ENCODE results near the gene NEUROG2.

GRCh38 chr4:112523764-112524505 is 8.0 kb upstream of the NEUROG2 start:
- TF ChIP-seq, protein P1, sequence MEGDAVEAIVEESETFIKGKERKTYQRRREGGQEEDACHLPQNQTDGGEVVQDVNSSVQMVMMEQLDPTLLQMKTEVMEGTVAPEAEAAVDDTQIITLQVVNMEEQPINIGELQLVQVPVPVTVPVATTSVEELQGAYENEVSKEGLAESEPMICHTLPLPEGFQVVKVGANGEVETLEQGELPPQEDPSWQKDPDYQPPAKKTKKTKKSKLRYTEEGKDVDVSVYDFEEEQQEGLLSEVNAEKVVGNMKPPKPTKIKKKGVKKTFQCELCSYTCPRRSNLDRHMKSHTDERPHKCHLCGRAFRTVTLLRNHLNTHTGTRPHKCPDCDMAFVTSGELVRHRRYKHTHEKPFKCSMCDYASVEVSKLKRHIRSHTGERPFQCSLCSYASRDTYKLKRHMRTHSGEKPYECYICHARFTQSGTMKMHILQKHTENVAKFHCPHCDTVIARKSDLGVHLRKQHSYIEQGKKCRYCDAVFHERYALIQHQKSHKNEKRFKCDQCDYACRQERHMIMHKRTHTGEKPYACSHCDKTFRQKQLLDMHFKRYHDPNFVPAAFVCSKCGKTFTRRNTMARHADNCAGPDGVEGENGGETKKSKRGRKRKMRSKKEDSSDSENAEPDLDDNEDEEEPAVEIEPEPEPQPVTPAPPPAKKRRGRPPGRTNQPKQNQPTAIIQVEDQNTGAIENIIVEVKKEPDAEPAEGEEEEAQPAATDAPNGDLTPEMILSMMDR (IDR thresholded peaks at IDR 0.05): peak; percentile 41 to 65 (median 55)
- TF ChIP-seq POLR2AphosphoS5 (IDR thresholded peaks at IDR 0.05) (no peak), POLR2A (IDR thresholded peaks at IDR 0.05) (no peak)
